GM12801 (cell line): ENCODE results near the gene PLCB1.

ENCODE experiments used
- CTCF ChIP-seq: IDR thresholded peaks from one replicate; pipeline ENCODE4 v1.5.1; 2011; ENCODE audit warnings: control low read depth; ENCODE audit not compliant: insufficient read length; ENCODE audit errors: extremely low read depth

PLCB1 gene

GRCh38 chr20:8208226-8208625 is 76.2 kb downstream of the PLCB1 start:
- no peak for TF ChIP-seq CTCF

GRCh38 chr20:8209061-8209460 is 77.0 kb downstream of the PLCB1 start:
- no peak for TF ChIP-seq CTCF

- TF ChIP-seq CTCF: no peak
Measured at GRCh38 chr20:8210749-8211148, 78.7 kb downstream of the PLCB1 start.

- no peak for TF ChIP-seq CTCF
Measured at GRCh38 chr20:8212286-8212685, 80.2 kb downstream of the PLCB1 start.

GRCh38 chr20:8213270-8213669 is 81.2 kb downstream of the PLCB1 start:
- no peak for TF ChIP-seq CTCF

GRCh38 chr20:8213831-8214587 is 81.9 kb downstream of the PLCB1 start:
- TF ChIP-seq CTCF: no peak

- no peak for TF ChIP-seq CTCF
Measured at GRCh38 chr20:8215361-8215781, 83.3 kb downstream of the PLCB1 start.
